ENCODE results near the gene RPL4. TPM values are rescaled to one million over a fixed set of nuclear protein-coding genes. Genes with fewer than 3 reads are reported as not detected.

RPL4 gene
- total RNA-seq, 1 experiment from 2014 or later, result 2,773 TPM

DNA sequence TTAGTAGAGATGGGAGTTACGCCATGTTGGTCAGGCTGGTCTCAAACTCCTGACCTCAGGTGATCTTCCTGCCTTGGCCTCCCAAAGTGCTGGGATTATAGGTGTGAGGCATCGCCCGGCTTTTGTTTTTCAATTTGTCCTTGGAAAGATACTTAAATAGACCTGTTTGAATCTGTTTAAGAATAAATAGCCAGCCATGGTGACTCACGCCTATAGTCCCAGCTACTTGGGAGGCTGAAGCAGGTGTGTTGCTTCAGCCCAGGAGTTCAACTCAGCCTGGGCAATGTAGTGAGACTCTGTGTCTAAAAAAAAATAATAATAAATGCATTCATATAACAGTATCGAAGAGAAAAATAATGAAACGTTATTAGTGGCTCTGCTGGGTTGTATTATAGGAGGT, 24.4 kb downstream of the RPL4 start:
- H3K4me3 ChIP-seq (ENCODE audit: low read length), result no peak overlapping the region
- no peak overlapping the region for H2AFZ ChIP-seq (ENCODE audit: low read length)
- ChIA-PET POLR2A (ENCODE audit: unreplicated experiment) (no interaction called here), CTCF (no interaction called here)
- DNase-seq (no peak), ATAC-seq (no peak)
- peaks cover 15% of the 10 kb centered on the region for H3K36me3 ChIP-seq (ENCODE audit: low read depth, low read length)
- no peaks in the 10 kb centered on the region for H4K20me1 ChIP-seq (ENCODE audit: low read length)
- 0 out of 2 replicates have a peak, but pooled peaks cover 4% of the 10 kb centered on the region for H3K79me2 ChIP-seq (ENCODE audit: low read length)
- H3K4me1 ChIP-seq (ENCODE audit: insufficient read depth, low read length), result peaks cover 37% of the 10 kb centered on the region
- no peak overlapping the region for H3K9ac ChIP-seq (ENCODE audit: low read length)
- no peaks in the 10 kb centered on the region for H3K9me2 ChIP-seq (replicated peaks; ENCODE audit: low read length)
- no peak for TF ChIP-seq EZH2phosphoT487 (IDR thresholded peaks at IDR 0.05; ENCODE audit: borderline replicate concordance, low read length)
- no peak for TF ChIP-seq EZH2 (IDR thresholded peaks at IDR 0.05; ENCODE audit: low read length, unreplicated experiment)
- TF ChIP-seq, protein P1, sequence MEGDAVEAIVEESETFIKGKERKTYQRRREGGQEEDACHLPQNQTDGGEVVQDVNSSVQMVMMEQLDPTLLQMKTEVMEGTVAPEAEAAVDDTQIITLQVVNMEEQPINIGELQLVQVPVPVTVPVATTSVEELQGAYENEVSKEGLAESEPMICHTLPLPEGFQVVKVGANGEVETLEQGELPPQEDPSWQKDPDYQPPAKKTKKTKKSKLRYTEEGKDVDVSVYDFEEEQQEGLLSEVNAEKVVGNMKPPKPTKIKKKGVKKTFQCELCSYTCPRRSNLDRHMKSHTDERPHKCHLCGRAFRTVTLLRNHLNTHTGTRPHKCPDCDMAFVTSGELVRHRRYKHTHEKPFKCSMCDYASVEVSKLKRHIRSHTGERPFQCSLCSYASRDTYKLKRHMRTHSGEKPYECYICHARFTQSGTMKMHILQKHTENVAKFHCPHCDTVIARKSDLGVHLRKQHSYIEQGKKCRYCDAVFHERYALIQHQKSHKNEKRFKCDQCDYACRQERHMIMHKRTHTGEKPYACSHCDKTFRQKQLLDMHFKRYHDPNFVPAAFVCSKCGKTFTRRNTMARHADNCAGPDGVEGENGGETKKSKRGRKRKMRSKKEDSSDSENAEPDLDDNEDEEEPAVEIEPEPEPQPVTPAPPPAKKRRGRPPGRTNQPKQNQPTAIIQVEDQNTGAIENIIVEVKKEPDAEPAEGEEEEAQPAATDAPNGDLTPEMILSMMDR (conservative IDR thresholded peaks at IDR 0.05; ENCODE audit: low read depth, low read length), result no peak
- no TSS peak for BruUV-seq (replicated peaks)
- intact Hi-C loops (cut with micrococcal nuclease), result no loop called here
- H3K27ac ChIP-seq (ENCODE audit: low read length), result peak overlapping the region; percentile 38
- no peaks in the 10 kb centered on the region for H3F3A ChIP-seq (ENCODE audit: low read length, unreplicated experiment)
- H3K4me2 ChIP-seq (ENCODE audit: low read length), result peak overlapping the region; percentile 18; the same call in 1 of the 2 replicates
- no peaks in the 10 kb centered on the region for H3K27me3 ChIP-seq (ENCODE audit: low read length)
- H3K9me3 ChIP-seq (ENCODE audit: low read length), result no peaks in the 10 kb centered on the region

DNA sequence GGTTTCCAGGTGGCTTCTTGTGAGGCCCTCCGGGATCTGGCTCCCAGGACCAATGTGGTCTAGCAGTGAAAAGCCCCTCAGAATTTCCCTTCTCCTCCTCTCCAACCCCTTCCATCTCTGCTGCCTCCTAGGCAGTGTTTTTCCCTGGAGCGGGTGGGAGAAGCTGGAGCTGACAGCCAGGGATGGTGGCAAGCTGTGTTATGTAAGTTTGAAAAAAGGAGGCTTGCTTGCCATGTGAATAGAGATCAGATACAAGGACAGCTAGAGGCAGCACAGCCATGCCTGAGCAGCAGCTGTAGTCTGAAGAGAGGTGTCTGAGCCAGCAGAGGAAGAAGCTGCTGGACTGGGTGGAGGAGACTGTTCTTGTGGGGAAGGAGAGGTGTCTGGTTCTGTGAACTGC, 27.6 kb downstream of the RPL4 start:
- TF ChIP-seq EZH2phosphoT487 (IDR thresholded peaks at IDR 0.05; ENCODE audit: borderline replicate concordance, low read length), result no peak
- TF ChIP-seq, protein P1 (conservative IDR thresholded peaks at IDR 0.05; ENCODE audit: low read depth, low read length), result no peak
- TF ChIP-seq EZH2 (IDR thresholded peaks at IDR 0.05; ENCODE audit: low read length, unreplicated experiment), result no peak
- Histone ChIP-seq H2AFZ (ENCODE audit: low read length) (no peak overlapping the region), H3F3A (ENCODE audit: low read length, unreplicated experiment) (no peaks in the 10 kb centered on the region), H4K20me1 (ENCODE audit: low read length) (no peaks in the 10 kb centered on the region), H3K36me3 (ENCODE audit: low read depth, low read length) (peaks cover 7% of the 10 kb centered on the region), H3K9ac (ENCODE audit: low read length) (no peak overlapping the region), H3K79me2 (ENCODE audit: low read length) (no peaks in the 10 kb centered on the region), H3K4me1 (ENCODE audit: insufficient read depth, low read length) (peaks cover 27% of the 10 kb centered on the region), H3K9me3 (ENCODE audit: low read length) (no peaks in the 10 kb centered on the region), H3K27ac (ENCODE audit: low read length) (no peak overlapping the region), H3K4me3 (ENCODE audit: low read length) (no peak overlapping the region), H3K4me2 (ENCODE audit: low read length) (no peak overlapping the region), H3K9me2 (replicated peaks; ENCODE audit: low read length) (no peaks in the 10 kb centered on the region), H3K27me3 (ENCODE audit: low read length) (no peaks in the 10 kb centered on the region)
- ChIA-PET POLR2A (ENCODE audit: unreplicated experiment) (interaction anchor here (0.5 kb wide), 1 partner anchor 128 kb away, joined by 6 read pairs; no protein-coding TSS in a partner anchor), CTCF (no interaction called here)
- ATAC-seq, result no peak
- intact Hi-C loops (cut with micrococcal nuclease), result no loop called here
- BruUV-seq (replicated peaks), result no TSS peak
- DNase-seq, result no peak

DNA sequence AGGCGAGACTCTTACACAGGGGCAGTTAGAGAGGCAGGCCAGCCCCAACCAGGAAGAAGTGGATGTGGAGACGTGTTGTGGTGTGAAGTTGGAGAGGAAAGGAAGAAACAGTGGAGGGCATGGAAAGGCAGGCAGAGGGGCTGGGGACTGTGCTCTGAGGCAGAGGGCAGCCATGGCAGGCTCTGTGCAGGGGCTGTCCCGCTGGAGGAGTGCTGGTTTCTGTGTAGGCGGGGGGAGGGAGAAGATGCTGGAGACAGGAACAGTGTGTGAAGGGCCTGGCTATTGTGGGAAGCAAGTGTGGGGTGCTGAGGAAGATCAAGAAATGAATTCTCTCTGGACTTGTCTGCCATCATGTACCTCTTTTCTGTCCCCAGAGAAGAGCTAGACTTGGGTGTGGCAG, 28.1 kb downstream of the RPL4 start:
- H3K4me2 ChIP-seq (ENCODE audit: low read length), result no peak overlapping the region
- ChIA-PET CTCF (no interaction called here), POLR2A (ENCODE audit: unreplicated experiment) (no interaction called here)
- H3F3A ChIP-seq (ENCODE audit: low read length, unreplicated experiment), result no peaks in the 10 kb centered on the region
- peaks cover 23% of the 10 kb centered on the region for H3K4me1 ChIP-seq (ENCODE audit: insufficient read depth, low read length)
- no TSS peak for BruUV-seq (replicated peaks)
- intact Hi-C loops (cut with micrococcal nuclease), result no loop called here
- no peak overlapping the region for H3K9ac ChIP-seq (ENCODE audit: low read length)
- H2AFZ ChIP-seq (ENCODE audit: low read length), result no peak overlapping the region
- no peaks in the 10 kb centered on the region for H3K79me2 ChIP-seq (ENCODE audit: low read length)
- H3K27ac ChIP-seq (ENCODE audit: low read length), result no peak overlapping the region
- ATAC-seq (no peak), DNase-seq (no peak)
- no peaks in the 10 kb centered on the region for H3K9me2 ChIP-seq (replicated peaks; ENCODE audit: low read length)
- no peak for TF ChIP-seq EZH2 (IDR thresholded peaks at IDR 0.05; ENCODE audit: low read length, unreplicated experiment)
- TF ChIP-seq, protein P1 (conservative IDR thresholded peaks at IDR 0.05; ENCODE audit: low read depth, low read length), result no peak
- no peaks in the 10 kb centered on the region for H4K20me1 ChIP-seq (ENCODE audit: low read length)
- no peaks in the 10 kb centered on the region for H3K9me3 ChIP-seq (ENCODE audit: low read length)
- H3K4me3 ChIP-seq (ENCODE audit: low read length), result no peak overlapping the region
- no peaks in the 10 kb centered on the region for H3K27me3 ChIP-seq (ENCODE audit: low read length)
- peaks cover 2% of the 10 kb centered on the region; the same call in 1 of the 2 replicates for H3K36me3 ChIP-seq (ENCODE audit: low read depth, low read length)
